HFFc6 (cell line): ENCODE results near the gene DAPK3. TPM values are rescaled to one million over a fixed set of nuclear protein-coding genes. Genes with fewer than 3 reads are reported as not detected.

Experiments used
- DNase-seq: peaks from one replicate; pipeline ENCODE4 v3.0.0-alpha.2; 2018
- H3K27ac Mint-ChIP-seq: 2 replicates; pipeline ENCODE4 v1.8.0; 2020; ENCODE audit warnings: mild to moderate bottlenecking, mixed read lengths
- H3K27me3 Mint-ChIP-seq: 2 replicates; pipeline ENCODE4 v1.8.0; 2021; ENCODE audit warnings: mild to moderate bottlenecking, moderate library complexity, mixed read lengths; ENCODE audit not compliant: insufficient read depth
- H3K36me3 Mint-ChIP-seq: 2 replicates; pipeline ENCODE4 v1.8.0; 2021; ENCODE audit warnings: low read depth, mixed read lengths
- H3K4me1 Mint-ChIP-seq: 2 replicates; pipeline ENCODE4 v1.8.0; 2020; ENCODE audit warnings: low read depth, mixed read lengths
- H3K4me3 Mint-ChIP-seq: 2 replicates; pipeline ENCODE4 v1.8.0; 2020; ENCODE audit warnings: mild to moderate bottlenecking, moderate library complexity, mixed read lengths
- H3K9me3 Mint-ChIP-seq: 2 replicates; pipeline ENCODE4 v1.8.0; 2020; ENCODE audit warnings: mild to moderate bottlenecking, mixed read lengths
- CTCF ChIP-seq: fragments of 200-600 bp; sonication (generic); IDR thresholded peaks from 2 replicates; pipeline ENCODE4 v1.5.0; 2021; ENCODE audit warnings: antibody characterized with exemption, mild to moderate bottlenecking
- microRNA-seq: library from miRNA; unstranded; fragments of <30 nt; microRNA quantifications from one replicate; pipeline ENCODE4, GENCODE V29; 2019
- total RNA-seq, 6 experiments: library from RNA; stranded (reverse); fragmentation: NEBNext Ultra II Directional; extraction: Animal tissue kit (Norgen Biotek cat#: 25700); gene quantifications; 2 replicates in 1 of 6; 3 replicates in 5 of 6; pipeline ENCODE4 v1.2.3, GENCODE V29; 2021

DAPK3 gene
- total RNA-seq, 6 experiments from 2014 or later: 116 to 140 (median 128) TPM

- H3K27ac Mint-ChIP-seq: no peak overlapping the region
- H3K4me3 Mint-ChIP-seq: no peak overlapping the region
- peaks cover 4% of the 10 kb centered on the region for H3K36me3 Mint-ChIP-seq
- peaks cover 11% of the 10 kb centered on the region for H3K27me3 Mint-ChIP-seq
- no peak for DNase-seq
- no peaks in the 10 kb centered on the region for H3K4me1 Mint-ChIP-seq
- TF ChIP-seq CTCF: no peak
- peaks cover 9% of the 10 kb centered on the region for H3K9me3 Mint-ChIP-seq
These were observed 54.9 kb downstream of the DAPK3 start for GRCh38 chr19:3916033-3916432.

GRCh38 chr19:3914199-3914598, 56.7 kb downstream of the DAPK3 start:
- Mint-ChIP-seq H3K27me3 (peaks cover 6% of the 10 kb centered on the region), H3K4me3 (no peak overlapping the region), H3K27ac (no peak overlapping the region), H3K9me3 (peaks cover 16% of the 10 kb centered on the region), H3K36me3 (peaks cover 4% of the 10 kb centered on the region), H3K4me1 (no peaks in the 10 kb centered on the region)
- TF ChIP-seq CTCF: no peak
- DNase-seq: no peak

GRCh38 chr19:3910105-3910504, 60.8 kb downstream of the DAPK3 start:
- no peak for DNase-seq
- no peaks in the 10 kb centered on the region for H3K36me3 Mint-ChIP-seq

More at GRCh38 chr19:3910105-3910504, 60.8 kb downstream of the DAPK3 start:
- no peak for TF ChIP-seq CTCF
- Mint-ChIP-seq H3K4me3 (no peak overlapping the region), H3K27me3 (peaks cover 9% of the 10 kb centered on the region), H3K27ac (no peak overlapping the region), H3K4me1 (no peaks in the 10 kb centered on the region), H3K9me3 (peaks cover 14% of the 10 kb centered on the region)

Small RNA genes within 50 kb of the gene (microRNA-seq; reads per million reads assigned to microRNA genes)
- gene MIR637: not detected

Other genes starting within 250 kb of the DAPK3 start
- gene APBA3, start 209.4 kb downstream of the DAPK3 start, total RNA-seq: 10 to 100 TPM in 4 of 6 experiments, 1 to 10 TPM in 2; 9.1 to 13.8 (median 10.4) TPM
- gene MRPL54, start 208.4 kb downstream of the DAPK3 start, total RNA-seq: 10 to 100 TPM; 69.9 to 84.3 (median 77.9) TPM
- not detected for gene RAX2, start 198.9 kb downstream of the DAPK3 start, total RNA-seq
- not detected for gene MATK, start 184.7 kb downstream of the DAPK3 start, total RNA-seq
- gene ZFR2, start 102.1 kb downstream of the DAPK3 start, total RNA-seq: not detected
- gene ATCAY, start 90.4 kb downstream of the DAPK3 start, total RNA-seq: not detected
- not detected for gene NMRK2, start 38.0 kb downstream of the DAPK3 start, total RNA-seq
- gene EEF2, start 14.4 kb upstream of the DAPK3 start, total RNA-seq: 1,000 to 10,000 TPM; 2,555 to 2,867 (median 2,696) TPM
- 10 to 100 TPM; 20.0 to 26.0 (median 23.3) TPM for gene PIAS4, start 36.6 kb upstream of the DAPK3 start, total RNA-seq
- gene ZBTB7A, start 95.8 kb upstream of the DAPK3 start, total RNA-seq: 10 to 100 TPM; 40.8 to 47.6 (median 43.6) TPM
- 100 to 1,000 TPM; 175 to 209 (median 187) TPM for gene MAP2K2, start 153.0 kb upstream of the DAPK3 start, total RNA-seq
- gene CREB3L3, start 182.5 kb upstream of the DAPK3 start, total RNA-seq: not detected
- 10 to 100 TPM; 23.4 to 27.5 (median 25.2) TPM for gene SIRT6, start 211.5 kb upstream of the DAPK3 start, total RNA-seq
- gene ANKRD24, start 211.6 kb upstream of the DAPK3 start, total RNA-seq: under 1 TPM; 0.11 to 0.81 (median 0.54) TPM